Lung microvascular endothelial cell (primary cell): ENCODE results near the gene TMUB1. TPM values are rescaled to one million over a fixed set of nuclear protein-coding genes. Genes with fewer than 3 reads are reported as not detected.

Experiments
- DNase-seq, 2 donors: peaks; one replicate each; pipeline versions ENCODE4 v3.0.0 to v3.0.0-alpha.2; 2010; ENCODE audit warnings: low read depth in 2 of 2
- total RNA-seq: library from RNA; depleted of rRNA; stranded (reverse); fragments of >200 nt; gene quantifications from 2 replicates; pipeline ENCODE4 v1.2.1, GENCODE V29; 2014

TMUB1 gene
- total RNA-seq: 13.1 and 16.9 TPM in 2 replicates

- DNase-seq: peak; percentile 60 to 70
Observed at GRCh38 chr7:151083071-151083823, at the start of gene TMUB1. TSS of gene TMUB1 (minus strand) at chr7:151083493. CDS start at chr7:151082563, 930 bp downstream.

DNA sequence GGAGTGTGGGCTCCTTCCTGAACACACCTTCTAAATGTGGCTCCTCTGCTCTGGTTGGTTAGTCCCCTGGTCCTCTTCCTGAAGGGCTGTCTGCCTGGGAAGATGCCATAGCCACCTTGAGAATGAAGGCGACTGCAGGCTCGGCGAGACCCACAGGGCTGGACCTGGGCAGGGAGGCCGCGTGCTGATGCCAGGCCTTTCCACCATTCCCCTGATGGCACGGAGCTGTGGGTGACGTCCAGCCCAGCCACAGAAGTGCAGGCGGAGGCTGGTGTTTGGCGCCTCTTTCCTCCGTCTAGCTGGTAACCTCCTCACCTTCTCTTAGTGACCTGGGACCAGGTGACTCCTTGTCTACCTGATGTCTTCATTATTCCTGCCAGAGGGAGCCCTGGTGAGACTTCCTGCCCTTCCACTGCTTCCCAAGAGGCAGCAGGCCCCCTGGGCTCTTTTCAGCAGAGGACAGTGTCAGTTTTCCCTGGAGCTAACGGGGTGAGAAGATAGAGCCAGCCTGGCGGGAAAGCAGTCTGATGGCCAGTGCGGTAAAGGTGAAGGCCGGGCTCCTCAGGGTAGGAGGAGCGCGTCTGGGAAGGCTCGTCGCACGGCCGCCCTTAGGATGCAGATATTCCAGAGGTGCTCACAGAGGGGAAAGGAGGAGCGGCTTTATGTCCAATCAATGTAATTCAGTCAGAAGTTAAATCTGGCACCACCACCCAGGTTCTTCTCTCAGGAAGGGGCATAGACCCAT is 49.3 kb upstream of the TMUB1 start:
- no peak for DNase-seq

DNA sequence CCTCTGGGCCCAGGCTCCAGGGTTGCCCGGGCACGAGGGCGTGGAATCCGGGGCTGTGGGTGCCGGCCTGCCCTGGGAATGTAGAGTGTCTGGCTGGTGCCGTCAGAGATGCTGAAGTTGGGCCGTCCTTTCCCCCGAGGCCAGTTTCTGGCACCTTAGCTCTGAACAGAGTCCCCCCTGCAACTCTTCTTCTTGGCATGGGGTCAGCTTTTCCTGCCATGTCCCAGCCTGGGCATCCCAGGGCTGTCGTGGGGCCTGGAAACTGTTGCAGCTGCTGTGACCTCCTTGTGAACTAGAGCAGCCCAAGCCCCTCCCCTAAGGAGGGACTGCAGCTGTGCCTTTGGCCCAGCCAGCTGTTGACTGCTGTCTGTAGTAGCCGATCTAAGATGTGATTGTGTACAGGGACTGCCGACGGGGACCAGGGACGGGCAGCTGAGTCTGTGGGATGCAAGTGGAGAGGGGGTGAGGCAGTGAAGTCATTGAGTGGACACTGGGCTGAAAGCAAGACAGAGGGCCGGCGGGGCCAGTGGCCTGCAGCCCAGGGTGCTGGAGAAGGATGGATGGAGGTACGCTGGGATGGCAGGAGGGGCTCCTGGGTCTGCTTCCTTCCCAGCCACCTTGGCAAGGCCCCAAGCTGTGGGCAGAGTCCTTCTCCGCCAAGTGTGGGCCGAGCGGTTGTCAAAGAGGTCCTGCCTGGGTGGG is 48.5 kb upstream of the TMUB1 start:
- DNase-seq: no peak

GRCh38 chr7:151131224-151131591 is 47.9 kb upstream of the TMUB1 start:
- DNase-seq: no peak

- DNase-seq: no peak
Observed at GRCh38 chr7:151130741-151131157, 47.5 kb upstream of the TMUB1 start.

DNA sequence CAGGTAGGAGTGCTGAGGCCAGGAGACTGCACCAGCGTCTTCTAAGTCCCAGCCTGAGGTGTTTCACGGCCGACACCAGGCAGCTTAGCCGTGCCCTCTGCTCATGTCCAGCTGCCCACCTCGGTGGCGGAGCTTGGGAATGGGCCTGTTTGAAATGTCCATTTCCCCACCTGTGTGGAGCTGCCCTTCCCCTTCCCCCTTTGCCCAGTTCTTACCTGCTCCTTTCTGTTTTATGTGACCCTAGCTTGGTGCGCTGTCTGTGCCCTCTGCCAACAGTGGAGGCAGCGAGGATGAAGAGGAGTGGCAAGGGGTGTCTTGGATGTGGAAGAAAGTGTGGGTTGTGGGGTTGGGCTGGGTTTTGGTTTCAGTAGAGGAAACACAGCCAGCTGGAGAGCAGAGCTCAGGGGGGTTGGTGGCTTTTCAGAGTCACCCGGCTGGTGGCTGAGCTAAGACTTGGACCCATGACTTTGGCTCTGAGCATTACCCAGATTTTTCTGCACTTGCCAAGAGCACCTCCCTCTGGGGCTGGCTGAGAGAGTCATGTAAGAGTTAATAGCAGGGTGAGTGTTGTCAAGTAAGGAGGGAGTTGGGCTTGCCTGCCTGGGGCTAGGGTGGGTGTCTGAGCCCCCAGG is 46.8 kb upstream of the TMUB1 start:
- DNase-seq: no peak

DNA sequence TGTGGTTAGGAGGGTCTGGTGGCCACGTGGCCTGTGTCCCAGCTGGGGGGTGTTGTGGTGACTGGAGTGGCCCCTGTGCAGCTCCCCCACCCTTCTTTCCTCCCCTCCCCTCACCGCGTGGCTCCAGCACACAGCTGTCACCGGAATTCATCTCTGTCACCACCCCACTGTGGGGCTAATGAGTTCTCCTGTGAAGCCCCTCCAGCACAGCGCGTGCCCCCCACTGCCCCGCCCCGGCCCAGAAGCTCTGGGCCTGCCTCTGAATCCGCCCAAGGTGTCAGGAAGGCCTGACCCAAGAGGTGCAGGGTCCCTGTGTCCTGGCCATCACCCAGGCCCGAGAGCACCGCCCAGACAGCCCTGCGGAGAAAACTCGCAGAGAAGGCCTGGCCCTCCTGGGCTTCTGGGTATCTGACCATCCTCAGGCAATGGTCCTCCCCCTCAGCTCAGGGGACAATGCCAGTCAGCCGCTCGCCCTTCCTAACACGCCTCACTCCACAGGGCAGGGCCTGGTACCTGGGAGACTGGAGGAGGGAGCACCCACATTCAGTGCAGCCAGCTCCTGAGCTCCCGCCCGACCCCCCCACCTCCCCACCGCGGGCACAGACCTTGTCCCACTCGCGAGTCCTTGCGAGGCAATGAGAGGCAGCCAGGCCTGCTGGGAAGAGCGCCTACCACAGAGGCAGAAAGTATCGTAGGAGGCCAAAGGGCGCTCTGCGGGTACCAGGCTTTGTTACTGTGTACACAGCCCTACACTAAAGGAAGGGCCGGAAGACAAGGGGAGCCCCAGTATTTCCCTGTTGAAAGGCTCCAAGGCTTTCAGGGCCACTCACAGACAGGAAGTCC is 46.0 kb upstream of the TMUB1 start:
- no peak for DNase-seq

DNA sequence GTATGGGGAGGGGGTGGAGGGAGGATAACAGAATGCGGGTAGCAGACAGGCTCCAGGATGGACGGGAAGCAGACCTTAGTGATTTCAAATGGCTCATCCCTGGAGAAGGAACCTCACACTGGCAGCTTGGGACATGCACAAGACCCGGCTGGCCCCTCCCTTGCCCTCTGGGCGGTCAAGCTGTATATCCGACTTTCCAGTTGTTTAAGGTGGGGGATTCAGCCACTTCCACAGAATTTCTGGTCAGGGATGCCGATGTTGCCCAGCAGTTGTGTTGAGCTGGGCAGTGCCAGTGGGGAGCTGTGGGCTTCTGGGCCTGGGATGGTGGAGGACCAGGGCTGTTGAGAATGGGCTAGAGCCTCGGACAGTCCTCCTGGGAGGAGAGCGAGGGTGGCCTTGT is 45.4 kb upstream of the TMUB1 start:
- DNase-seq: no peak

DNA sequence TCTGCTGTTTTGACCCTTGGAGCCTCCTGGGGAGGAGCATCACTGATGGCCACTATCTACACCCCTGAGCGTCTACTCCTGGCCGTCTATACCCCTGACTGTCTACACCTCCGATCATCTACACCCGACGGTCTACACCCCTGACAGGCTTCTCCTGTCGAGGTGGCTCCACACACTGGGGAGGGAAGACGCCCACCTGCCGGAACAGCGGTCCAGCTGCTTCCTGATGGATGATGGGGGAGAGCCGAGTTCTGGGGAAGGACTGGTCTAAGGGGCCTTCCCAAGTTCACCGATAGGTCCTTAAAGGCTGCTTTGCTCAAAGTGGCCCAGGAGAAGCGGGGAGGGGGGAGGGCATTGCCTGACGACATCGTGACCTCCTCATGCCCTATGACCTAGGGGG is 44.9 kb upstream of the TMUB1 start:
- no peak for DNase-seq

DNA sequence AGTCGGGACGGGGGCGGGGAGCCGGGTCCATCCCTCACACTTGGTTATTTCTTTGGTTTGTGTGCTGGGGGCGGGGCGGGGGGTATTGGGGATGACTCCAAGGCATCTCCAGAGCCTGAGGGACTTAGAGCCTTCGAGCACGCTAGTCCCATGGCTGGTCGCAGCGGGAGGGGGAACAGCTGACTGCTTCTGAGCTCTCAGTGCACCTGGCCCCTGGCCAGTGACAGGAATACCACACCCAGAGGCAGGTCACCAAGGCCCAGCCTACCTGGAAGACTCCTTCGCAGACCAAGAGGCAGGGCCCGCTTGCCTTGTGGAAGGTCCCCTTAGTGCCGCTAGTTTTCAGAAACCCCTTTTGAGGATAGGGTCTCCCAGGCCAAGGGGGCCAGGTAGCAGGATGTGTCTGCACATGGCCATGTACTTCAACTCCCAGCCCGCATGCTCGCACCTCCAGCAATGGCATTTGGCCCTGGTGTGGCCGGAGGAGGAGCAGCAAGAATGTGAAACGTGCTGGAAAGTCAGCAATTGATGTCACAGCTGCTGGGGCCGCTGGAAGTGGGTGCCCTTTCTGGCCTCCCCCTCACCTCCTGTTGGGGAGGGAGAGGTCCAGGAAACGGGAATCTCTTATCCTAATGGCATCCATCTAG is 43.3 kb upstream of the TMUB1 start:
- DNase-seq: no peak

DNA sequence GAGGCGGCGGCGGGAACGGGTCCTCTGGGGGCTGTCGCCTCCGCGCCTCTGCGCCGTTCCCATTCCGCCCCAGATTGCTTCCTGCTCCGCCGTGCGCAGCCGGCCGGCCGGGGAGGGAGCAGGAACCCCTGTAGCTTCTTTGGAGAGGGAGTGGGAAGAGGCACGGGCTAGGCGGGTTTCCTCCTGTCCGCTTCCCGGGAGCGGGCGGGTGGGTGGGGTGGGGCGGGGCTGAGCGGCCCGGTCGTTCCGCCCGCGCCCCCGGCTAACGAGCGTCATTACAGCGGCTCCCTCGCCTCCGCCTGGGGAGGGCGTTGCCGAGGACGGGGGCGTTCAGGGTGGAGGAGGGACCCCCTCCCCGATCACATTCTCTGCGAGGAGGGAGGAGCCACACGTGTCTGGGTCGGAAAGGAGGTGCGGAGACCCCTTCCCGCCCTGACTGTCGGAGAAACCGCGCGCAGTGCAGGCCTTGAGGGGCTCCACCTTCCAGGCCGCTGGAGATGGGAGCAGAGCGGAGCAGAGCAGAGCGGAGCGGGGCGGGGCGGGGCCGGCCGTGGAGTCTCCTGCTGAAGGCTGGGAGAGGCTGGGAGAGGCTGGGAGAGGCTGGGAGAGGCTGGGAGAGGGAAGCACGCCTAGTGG is 42.7 kb upstream of the TMUB1 start:
- no peak for DNase-seq

GRCh38 chr7:151125470-151125845 is 42.2 kb upstream of the TMUB1 start:
- no peak for DNase-seq

DNA sequence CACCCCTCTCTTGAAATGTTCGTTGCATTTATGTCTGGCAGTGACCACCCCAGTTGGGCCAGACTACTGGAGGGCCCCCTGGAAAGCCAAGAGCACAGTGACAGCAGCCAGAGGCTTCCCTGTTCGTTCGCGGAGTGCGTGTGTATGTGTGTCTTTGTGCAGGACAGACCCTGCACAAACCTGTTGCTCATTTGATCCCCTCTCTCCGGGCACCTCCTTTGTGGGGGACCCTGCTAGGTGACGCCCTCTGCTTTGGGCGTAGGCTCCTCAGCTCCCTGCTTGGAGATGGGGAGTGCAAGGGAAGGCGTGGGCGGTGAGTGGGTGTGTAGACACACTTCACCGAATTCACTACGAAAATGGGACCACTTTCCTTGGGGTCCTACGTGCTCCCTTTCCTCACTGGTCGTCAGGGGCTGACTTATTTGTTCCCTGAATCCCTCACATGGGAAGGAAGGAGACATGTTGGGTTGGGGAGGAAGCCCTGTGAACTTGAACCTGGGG is 41.7 kb upstream of the TMUB1 start:
- DNase-seq: no peak

- no peak for DNase-seq
Observed at GRCh38 chr7:151124481-151124880, 41.2 kb upstream of the TMUB1 start.

- peak; percentile 79 to 86 for DNase-seq
Observed at GRCh38 chr7:151123822-151124464, 40.6 kb upstream of the TMUB1 start.

DNA sequence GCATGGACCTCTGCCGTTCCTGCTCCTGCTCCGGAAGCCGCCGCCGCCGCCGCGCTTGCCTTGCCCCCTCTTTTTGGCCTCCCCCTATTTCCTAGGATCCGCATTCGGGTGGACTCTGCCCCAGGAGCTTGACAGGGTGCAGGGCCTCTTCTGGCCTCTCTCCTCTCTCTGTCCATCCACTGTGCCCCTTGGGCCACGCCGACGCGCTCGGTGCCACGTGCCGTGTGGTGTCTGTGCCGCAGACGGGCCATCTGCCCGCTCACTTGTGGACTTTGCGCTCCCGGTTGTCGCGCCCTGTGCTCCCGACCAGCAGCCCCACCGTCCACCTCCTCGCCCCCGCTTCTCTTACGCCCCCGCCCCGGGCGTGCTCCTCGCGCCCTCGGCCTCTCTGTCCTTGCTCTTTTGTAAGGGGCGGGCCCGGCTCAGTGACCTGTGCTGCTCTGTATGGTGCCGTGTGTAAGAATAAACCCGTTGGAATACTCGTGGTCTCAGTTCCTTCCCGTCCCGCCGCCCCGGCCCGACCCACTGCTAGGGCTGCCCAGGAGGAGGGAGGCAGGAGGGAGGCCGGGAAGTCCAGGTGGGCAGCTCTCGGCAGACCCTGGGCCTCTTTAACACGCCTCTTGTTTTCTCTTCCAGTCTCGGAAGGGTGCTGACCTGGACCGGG is 40.0 kb upstream of the TMUB1 start:
- DNase-seq: no peak

GRCh38 chr7:151122796-151123157 is 39.5 kb upstream of the TMUB1 start:
- DNase-seq: no peak

GRCh38 chr7:151122276-151122675 is 39.0 kb upstream of the TMUB1 start:
- DNase-seq: no peak
